ENCODE measurements around the gene MRPL19. TPM values are rescaled to one million over a fixed set of nuclear protein-coding genes. Genes with fewer than 3 reads are reported as not detected.
"Not testable (repeated sequence)": the region's sequence is repeated elsewhere in the genome, so short reads cannot be mapped to it uniquely, and the experiment has no call there.

MRPL19 gene
- total RNA-seq, 1 experiment from 2014 or later = 98.4 TPM

GRCh38 chr2:75710577-75711253 is 64.1 kb downstream of the MRPL19 start, which contains the start of gene GCFC2:
Gene GCFC2 (minus strand): TSS chr2:75710915. CDS start chr2:75710855, 60 bp downstream.
- peak; percentile 90 for DNase-seq (ENCODE audit: low spot score)
- Histone ChIP-seq H3K27me3 (replicated peaks; ENCODE audit: insufficient read depth, low read depth, low read length, poor library complexity) (no peaks in the 10 kb centered on the region), H3K4me1 (ENCODE audit: insufficient read depth, low read length, poor library complexity, severe bottlenecking) (no peaks in the 10 kb centered on the region), H3K36me3 (ENCODE audit: insufficient read depth, low read length, poor library complexity, severe bottlenecking) (peaks cover 8% of the 10 kb centered on the region), H3K4me3 (ENCODE audit: low read depth, low read length, poor library complexity, severe bottlenecking) (peak within 1 kb of the TSS; percentile 62), H3K9me3 (ENCODE audit: low read depth, low read length, poor library complexity, severe bottlenecking) (no peaks in the 10 kb centered on the region), H3K27ac (ENCODE audit: low read depth, low read length, poor library complexity, severe bottlenecking) (peak within 1 kb of the TSS; percentile 96)
- intact Hi-C loops (cut with micrococcal nuclease; ENCODE audit: unreplicated experiment) = no loop called here
- no peak for TF ChIP-seq EZH2 (IDR thresholded peaks at IDR 0.05; ENCODE audit: borderline replicate concordance, low read depth, low read length, poor library complexity, severe bottlenecking)
- TF ChIP-seq CTCF (conservative IDR thresholded peaks at IDR 0.05; ENCODE audit: low read depth, low read length) = peak; percentile 52
- CTCF ChIA-PET = no interaction called here
- POLR2A ChIA-PET (ENCODE audit: low non-redundant PET) = interaction anchor here (0.6 kb wide), 1 partner anchor 121 kb away, joined by 4 read pairs; no protein-coding TSS in a partner anchor
- BruUV-seq (replicated peaks) = no TSS peak

- CTCF ChIA-PET; H3K4me1 ChIP-seq (ENCODE audit: insufficient read depth, low read length, poor library complexity, severe bottlenecking); BruUV-seq (replicated peaks); H3K27me3 ChIP-seq (replicated peaks; ENCODE audit: insufficient read depth, low read depth, low read length, poor library complexity); DNase-seq (ENCODE audit: low spot score); H3K9me3 ChIP-seq (ENCODE audit: low read depth, low read length, poor library complexity, severe bottlenecking); H3K27ac ChIP-seq (ENCODE audit: low read depth, low read length, poor library complexity, severe bottlenecking); intact Hi-C loops (cut with micrococcal nuclease; ENCODE audit: unreplicated experiment); POLR2A ChIA-PET (ENCODE audit: low non-redundant PET); H3K36me3 ChIP-seq (ENCODE audit: insufficient read depth, low read length, poor library complexity, severe bottlenecking): not testable (repeated sequence)
- H3K4me3 ChIP-seq (ENCODE audit: low read depth, low read length, poor library complexity, severe bottlenecking) = peak overlapping the region; percentile 62
Observed at GRCh38 chr2:75711590-75711989, 65.0 kb downstream of the MRPL19 start.

- Histone ChIP-seq H3K27me3 (replicated peaks; ENCODE audit: insufficient read depth, low read depth, low read length, poor library complexity) (no peaks in the 10 kb centered on the region), H3K4me3 (ENCODE audit: low read depth, low read length, poor library complexity, severe bottlenecking) (no peak overlapping the region), H3K36me3 (ENCODE audit: insufficient read depth, low read length, poor library complexity, severe bottlenecking) (no peaks in the 10 kb centered on the region), H3K9me3 (ENCODE audit: low read depth, low read length, poor library complexity, severe bottlenecking) (no peaks in the 10 kb centered on the region), H3K27ac (ENCODE audit: low read depth, low read length, poor library complexity, severe bottlenecking) (no peak overlapping the region), H3K4me1 (ENCODE audit: insufficient read depth, low read length, poor library complexity, severe bottlenecking) (no peaks in the 10 kb centered on the region)
- BruUV-seq (replicated peaks) = no TSS peak
- ChIA-PET POLR2A (ENCODE audit: low non-redundant PET) (no interaction called here), CTCF (interaction anchor here (1.4 kb wide), 1 partner anchor 76 kb away, joined by 8 read pairs; no protein-coding TSS in a partner anchor)
- TF ChIP-seq EZH2 (IDR thresholded peaks at IDR 0.05; ENCODE audit: borderline replicate concordance, low read depth, low read length, poor library complexity, severe bottlenecking) (no peak), CTCF (conservative IDR thresholded peaks at IDR 0.05; ENCODE audit: low read depth, low read length) (peak; percentile 41; the same call in 1 of the 2 replicates)
- intact Hi-C loops (cut with micrococcal nuclease; ENCODE audit: unreplicated experiment) = loop anchor here (5.0 kb wide), 1 partner anchor 74 kb away; no protein-coding TSS in a partner anchor
- peak; percentile 29 for DNase-seq (ENCODE audit: low spot score)
Observed at GRCh38 chr2:75716406-75716805, 69.8 kb downstream of the MRPL19 start.

Data from A673 (cell line).